Esophagus squamous epithelium (tissue), 4 donors: ENCODE results near the gene CLSTN2.

Experiments used
- POLR2A ChIP-seq, 4 donors: fragments of 450-650 bp; IDR thresholded peaks; one replicate each; pipeline ENCODE4 v1.6.1; 2017; ENCODE audit warnings: antibody characterized with exemption in 4 of 4, mild to moderate bottlenecking in 4 of 4, moderate library complexity in 3 of 4
- TF ChIP-seq, protein P1 (sequence below), 6 experiments: fragments of 450-650 bp in 4 of 6; fragments of 200-600 bp in 2 of 6; sonication (generic) in 2 of 6; IDR thresholded peaks; one replicate each; pipeline ENCODE4 v1.5.1; 2016 to 2019; ENCODE audit warnings: antibody characterized with exemption in 6 of 6, mild to moderate bottlenecking in 4 of 6, moderate library complexity in 4 of 6

DNA sequence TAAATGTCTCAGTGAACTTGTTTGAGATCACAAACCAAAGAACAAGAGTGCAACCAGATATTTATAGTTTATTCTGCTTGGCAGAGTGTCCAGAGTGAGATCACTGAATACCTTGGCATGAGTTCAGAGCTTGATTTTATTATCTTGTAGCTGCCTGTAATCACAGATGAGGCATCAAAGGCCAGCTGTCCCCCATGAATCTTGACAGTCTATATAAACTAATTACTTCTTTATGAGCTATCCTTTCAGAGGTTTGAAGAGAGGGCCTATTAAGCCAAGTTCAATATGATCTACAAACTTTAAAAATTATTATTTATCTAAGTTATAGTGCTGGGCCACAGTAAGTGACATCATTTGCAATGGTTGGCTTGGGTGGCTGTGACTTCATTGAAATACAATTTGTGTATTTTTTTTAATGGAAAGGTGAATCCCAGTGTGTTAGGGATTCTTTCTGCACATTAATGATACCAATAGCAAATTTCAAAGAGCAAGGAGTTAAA lies 251.5 kb downstream of the CLSTN2 start:
- TF ChIP-seq, protein P1, sequence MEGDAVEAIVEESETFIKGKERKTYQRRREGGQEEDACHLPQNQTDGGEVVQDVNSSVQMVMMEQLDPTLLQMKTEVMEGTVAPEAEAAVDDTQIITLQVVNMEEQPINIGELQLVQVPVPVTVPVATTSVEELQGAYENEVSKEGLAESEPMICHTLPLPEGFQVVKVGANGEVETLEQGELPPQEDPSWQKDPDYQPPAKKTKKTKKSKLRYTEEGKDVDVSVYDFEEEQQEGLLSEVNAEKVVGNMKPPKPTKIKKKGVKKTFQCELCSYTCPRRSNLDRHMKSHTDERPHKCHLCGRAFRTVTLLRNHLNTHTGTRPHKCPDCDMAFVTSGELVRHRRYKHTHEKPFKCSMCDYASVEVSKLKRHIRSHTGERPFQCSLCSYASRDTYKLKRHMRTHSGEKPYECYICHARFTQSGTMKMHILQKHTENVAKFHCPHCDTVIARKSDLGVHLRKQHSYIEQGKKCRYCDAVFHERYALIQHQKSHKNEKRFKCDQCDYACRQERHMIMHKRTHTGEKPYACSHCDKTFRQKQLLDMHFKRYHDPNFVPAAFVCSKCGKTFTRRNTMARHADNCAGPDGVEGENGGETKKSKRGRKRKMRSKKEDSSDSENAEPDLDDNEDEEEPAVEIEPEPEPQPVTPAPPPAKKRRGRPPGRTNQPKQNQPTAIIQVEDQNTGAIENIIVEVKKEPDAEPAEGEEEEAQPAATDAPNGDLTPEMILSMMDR (IDR thresholded peaks at IDR 0.05) = no peak
- TF ChIP-seq POLR2A (IDR thresholded peaks at IDR 0.05) = no peak
